GM18520 (cell line): ENCODE measurements around the gene HUS1B.

Experiments used
- ATAC-seq: cut with Tn5 transposase; IDR thresholded peaks from one replicate; pipeline ENCODE4 v1.9.1; 2021; ENCODE audit not compliant: unreplicated experiment

HUS1B gene

DNA sequence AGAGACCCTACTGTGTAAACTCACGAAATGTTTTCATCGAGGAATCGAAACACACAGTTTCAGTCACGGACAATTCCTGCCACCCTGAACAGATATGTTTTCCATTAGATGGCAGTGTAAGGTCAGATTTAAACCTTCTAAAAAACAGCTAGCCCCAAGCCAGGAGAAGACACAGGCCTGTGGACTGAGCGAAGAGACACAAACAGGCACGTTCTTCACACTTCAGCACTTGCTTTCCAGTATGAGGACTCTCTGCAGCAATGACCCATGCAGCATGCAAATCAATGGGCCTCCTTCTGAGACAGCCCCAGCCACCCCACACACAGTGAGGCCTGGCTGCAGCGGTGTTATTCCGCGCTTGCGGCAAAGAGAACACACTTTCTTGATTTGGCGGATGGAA, 31.9 kb downstream of the HUS1B start:
- ATAC-seq, result no peak

DNA sequence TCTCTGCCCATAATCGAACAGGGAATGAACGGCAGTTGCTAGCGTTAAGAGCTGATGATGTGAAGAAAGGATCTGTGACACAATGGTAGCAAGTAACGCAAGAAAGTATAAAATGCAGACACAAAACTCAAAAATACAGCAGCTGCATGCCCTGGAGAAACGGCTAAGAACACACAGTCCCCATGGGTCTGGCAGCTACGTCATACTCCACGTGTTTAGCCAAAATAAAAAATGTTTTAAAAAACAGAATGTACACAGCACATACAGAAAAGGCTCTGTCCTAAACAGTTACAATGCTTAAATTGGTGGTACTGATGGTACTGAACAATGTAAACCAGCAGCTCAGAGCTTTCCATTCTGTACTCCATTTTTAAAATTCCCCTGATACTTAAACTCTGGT, 34.4 kb downstream of the HUS1B start:
- ATAC-seq, result no peak

DNA sequence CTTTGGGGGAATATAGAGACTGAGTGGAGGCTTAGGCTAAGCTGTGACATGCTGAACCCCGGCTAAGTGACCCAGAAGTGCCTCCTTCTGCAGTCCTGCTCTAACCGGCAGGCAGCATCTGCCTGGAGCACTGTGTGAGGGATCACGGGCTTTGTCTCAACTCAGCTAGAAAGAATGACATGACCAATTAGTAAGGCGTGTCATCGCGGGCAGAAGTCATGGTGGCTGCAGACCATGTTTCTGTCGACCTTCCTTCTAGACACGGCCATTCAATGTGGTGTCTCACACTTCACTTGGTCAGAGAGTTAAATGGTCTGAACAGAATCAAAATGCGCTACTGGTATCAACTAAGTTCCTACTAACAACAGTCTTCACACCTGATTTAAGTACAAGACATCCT, 35.0 kb downstream of the HUS1B start:
- no peak for ATAC-seq

DNA sequence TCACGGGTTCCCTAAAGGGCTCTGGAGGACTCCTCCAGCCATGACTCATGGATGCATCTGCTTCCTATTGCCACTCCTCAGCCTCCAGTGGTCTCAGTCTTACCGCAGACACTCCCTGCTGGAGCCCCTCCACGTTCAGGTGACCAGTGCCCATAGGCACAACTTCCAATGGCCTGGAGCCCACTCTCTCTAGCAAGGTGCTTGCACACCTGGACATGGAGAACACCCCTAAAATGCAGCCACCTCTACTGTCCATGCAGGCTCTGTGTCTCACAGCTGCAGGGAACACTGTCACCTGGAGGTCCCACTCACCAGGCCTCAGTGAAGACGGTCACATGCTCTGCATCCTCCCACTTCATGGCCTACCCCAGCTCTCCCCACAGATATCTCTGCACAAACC, 36.0 kb downstream of the HUS1B start:
- no peak for ATAC-seq

DNA sequence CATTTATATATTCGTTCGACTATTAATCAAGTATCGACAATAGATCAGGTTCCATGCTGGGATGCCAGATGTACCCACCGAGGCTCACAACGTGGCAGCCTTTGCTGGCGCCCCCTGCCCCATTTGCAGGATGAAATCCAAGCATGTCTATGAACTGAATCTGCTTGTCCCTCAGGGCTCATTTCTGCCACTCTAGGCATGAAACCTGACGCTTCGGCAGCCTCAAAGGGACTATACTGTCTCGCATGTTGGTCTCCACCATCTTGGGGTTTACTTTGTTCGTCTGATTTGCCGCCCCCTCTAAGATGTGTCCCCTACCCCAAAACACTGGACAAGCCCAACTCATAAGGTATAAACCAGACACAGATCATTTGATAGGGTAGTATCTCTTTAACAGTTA, 36.7 kb downstream of the HUS1B start:
- no peak for ATAC-seq

DNA sequence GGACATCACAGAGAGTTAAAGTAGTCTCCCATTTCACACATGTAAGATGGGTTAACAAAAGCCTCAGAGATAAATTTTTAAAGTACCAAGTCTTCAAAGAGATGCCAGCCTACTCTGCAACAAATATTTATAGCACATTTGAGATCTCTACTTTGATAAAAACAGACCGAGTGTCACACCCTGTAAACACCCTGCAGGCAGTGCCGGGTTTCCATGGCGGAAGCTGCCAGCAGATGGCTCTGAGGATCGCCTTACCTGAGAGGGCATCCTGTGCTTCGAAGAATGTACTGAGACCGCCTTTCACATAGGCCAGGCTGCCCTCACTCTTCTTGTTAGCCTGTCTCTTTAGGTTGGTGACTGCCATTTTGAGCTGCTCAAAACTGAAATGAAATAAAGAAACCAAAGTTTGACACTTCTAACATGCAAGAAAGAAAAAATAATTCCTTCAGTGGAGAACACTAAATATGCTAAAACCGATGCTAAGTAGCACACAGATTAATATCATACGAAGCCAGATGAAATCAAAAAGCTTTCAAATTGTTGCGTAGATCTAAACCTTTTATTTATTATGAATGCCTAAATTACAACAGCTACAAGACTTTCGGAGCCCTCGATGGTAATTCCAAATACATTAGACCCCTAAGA, 39.3 kb downstream of the HUS1B start:
- ATAC-seq, result no peak

DNA sequence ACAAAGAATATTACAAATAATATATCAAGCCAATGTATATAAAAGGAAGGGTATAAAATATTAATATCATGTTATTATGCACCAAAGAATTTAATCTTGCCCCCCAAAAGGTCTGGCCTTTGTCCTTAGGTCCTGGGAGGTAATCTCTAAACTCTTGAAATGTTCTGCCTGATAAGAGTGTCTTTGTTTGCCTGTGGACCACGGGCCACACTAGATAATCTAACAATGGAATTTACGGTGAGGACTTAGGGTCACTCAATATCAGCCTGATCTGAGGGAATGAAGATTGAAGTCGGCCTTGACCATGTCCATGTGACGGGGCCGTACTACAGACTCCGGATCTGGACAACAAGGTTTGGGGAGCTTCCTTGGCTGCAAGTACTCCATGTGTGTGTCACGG, 42.9 kb downstream of the HUS1B start:
- ATAC-seq, result no peak

DNA sequence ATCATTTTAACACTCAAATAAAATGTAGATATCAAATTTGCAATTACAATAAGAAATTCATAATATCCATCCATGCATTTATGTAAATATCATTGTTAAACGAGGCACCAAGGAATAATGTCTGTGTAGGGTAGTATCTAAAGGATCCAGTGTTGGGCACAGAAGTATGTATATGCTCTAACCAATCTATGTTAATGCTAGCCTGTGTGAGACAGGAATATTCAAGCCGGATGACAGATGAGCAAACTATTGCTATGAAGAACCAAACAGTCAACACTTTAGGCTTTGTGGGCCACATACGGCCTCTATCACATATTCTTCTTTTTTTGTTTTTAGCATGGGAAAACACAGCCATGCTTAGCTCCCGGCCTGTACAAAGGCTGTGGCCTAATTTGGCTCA, 45.0 kb downstream of the HUS1B start:
- ATAC-seq, result no peak

DNA sequence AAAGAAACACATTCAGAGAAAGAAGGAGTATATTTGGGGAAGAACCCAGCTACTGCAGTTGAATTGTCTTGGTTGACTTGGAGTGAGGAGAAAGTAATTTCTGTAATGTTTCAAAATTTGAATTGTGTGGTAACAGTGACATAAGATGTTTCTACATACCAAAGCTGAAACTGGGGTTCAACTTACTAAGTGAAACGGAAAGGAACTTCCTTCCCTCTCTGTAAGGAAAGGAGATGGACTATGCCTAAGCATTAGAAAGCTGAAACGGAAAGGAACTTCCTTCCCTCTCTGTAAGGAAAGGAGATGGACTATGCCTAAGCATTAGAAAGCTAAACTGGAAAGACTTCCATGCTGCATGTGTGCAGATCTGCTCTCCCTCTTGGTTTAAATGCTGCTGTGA, 46.0 kb downstream of the HUS1B start:
- ATAC-seq, result no peak

DNA sequence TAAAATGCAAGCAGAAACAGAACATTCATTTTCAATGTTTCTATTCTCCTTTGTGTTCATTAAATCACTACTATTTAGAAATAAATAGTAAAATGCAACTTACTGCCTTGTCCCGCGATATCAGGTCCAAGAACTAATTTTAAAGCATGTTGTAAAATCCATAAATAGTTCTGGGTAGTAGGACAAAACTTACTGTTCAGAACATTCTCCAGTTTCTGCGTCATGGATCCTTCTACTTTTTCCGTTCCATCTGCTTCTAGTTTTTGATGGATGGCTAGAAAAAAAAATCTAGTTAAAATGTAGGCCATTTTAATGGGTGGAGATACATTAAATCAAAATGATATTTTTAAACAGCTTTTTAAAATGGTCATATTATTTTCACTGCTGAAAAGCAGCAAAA, 47.0 kb downstream of the HUS1B start:
- no peak for ATAC-seq

DNA sequence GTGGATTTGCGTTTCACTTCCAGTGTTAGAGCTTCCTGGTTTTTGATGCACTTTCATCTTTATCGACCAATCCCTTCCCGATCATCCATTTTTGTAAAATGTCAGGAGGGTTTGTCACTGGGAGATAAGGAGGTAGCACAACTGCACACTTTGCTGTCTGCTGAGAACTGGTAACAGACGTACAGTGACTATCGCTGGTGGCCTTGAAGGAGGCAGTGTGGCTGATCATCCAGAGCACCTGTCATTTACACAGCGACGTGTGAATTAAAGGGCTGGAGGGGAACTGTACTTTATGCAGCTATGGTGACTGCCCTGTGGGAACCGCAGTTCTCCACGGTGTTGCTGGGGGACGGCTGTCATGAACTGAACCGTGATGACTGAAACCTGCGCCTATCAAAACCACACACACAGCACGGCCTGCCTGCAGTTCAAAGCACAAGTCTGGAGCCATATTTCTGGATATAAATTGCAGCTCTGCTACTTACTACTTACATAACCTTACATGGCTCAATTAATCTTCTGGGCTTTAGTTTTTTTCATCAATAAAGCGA, 50.0 kb downstream of the HUS1B start:
- no peak for ATAC-seq
